Activated naive CD8-positive, alpha-beta T cell treated with anti-CD3 and anti-CD28 coated beads for 36 hours (primary cell): ENCODE data around the gene CRPPA. TPM values are rescaled to one million over a fixed set of nuclear protein-coding genes. Genes with fewer than 3 reads are reported as not detected.
"Not testable (repeated sequence)": the region's sequence is repeated elsewhere in the genome, so short reads cannot be mapped to it uniquely, and the experiment has no call there.

ENCODE experiments used
- DNase-seq: peaks from one replicate; pipeline ENCODE4 v3.0.0; 2021
- H3K27ac Mint-ChIP-seq: one replicate; pipeline ENCODE4 v1.8.0; 2022; ENCODE audit warnings: mild to moderate bottlenecking, moderate library complexity, mixed read lengths
- H3K27me3 Mint-ChIP-seq: one replicate; pipeline ENCODE4 v1.8.0; 2022; ENCODE audit warnings: mild to moderate bottlenecking, mixed read lengths
- H3K36me3 Mint-ChIP-seq: one replicate; pipeline ENCODE4 v1.8.0; 2021; ENCODE audit warnings: mild to moderate bottlenecking, mixed read lengths
- H3K4me1 Mint-ChIP-seq: one replicate; pipeline ENCODE4 v1.8.0; 2021; ENCODE audit warnings: mixed read lengths
- H3K4me3 Mint-ChIP-seq: one replicate; pipeline ENCODE4 v1.8.0; 2022; ENCODE audit warnings: mild to moderate bottlenecking, moderate library complexity, mixed read lengths
- H3K9me3 Mint-ChIP-seq: one replicate; pipeline ENCODE4 v1.8.0; 2022; ENCODE audit warnings: mixed read lengths
- total RNA-seq, 2 experiments: library from RNA; stranded (reverse); gene quantifications; one replicate each; pipeline ENCODE4 v1.2.3, GENCODE V29; 2021

Gene CRPPA
- total RNA-seq, 2 experiments from 2014 or later: 1.7 to 1.9 TPM

DNA sequence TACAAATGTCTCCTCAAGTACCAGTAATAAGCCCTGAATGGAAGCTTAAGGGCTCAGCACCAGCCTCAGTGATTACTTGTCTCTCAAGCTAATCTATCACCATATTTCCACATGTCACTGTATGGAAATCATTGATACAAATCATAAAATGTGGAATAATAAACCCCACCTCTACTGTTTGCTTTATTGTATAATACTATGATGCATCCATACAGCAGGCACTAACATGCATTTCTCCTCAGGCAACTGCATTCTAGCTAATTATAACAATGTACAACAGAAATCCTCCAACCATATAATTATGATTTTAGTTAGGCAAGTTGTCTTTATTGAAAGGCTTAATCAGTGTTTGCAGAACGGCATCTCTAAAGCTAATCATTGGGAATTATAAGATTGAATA is 26.2 kb downstream of the CRPPA start:
- H3K4me1 Mint-ChIP-seq: no peaks in the 10 kb centered on the region
- peaks cover 14% of the 10 kb centered on the region for H3K9me3 Mint-ChIP-seq
- no peak overlapping the region for H3K4me3 Mint-ChIP-seq
- no peak for DNase-seq
- H3K27me3 Mint-ChIP-seq: no peaks in the 10 kb centered on the region
- no peak overlapping the region for H3K27ac Mint-ChIP-seq
- peaks cover 20% of the 10 kb centered on the region for H3K36me3 Mint-ChIP-seq

DNA sequence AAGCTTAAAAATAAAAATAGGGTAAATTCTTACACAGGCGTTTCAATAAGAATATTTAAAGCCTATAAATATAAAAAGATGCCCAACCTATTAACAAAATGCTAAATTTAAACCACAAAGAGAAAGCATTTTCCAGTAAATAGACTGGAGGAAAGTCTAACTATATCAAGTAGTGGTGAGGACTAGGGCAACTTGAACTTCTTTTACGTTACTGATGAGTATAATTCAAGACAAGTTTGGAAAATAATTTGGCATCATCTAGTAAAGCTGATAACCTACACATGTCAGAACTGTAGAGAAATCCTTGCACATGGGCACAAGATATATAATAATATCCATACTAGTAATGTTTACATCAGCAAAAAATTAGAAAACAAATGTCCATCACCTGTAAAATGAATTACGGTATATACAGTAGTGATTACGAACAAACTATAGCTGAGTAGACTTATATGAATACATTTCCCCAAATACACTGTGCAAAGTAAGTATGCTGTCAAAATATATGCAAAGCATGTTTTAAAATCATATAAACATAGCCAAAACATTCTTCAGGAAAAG is 27.4 kb downstream of the CRPPA start:
- peaks cover 11% of the 10 kb centered on the region for H3K9me3 Mint-ChIP-seq
- peaks cover 13% of the 10 kb centered on the region for H3K36me3 Mint-ChIP-seq
- H3K27me3 Mint-ChIP-seq: no peaks in the 10 kb centered on the region
- H3K4me3 Mint-ChIP-seq: no peak overlapping the region
- no peak for DNase-seq
- no peaks in the 10 kb centered on the region for H3K4me1 Mint-ChIP-seq
- H3K27ac Mint-ChIP-seq: no peak overlapping the region

DNA sequence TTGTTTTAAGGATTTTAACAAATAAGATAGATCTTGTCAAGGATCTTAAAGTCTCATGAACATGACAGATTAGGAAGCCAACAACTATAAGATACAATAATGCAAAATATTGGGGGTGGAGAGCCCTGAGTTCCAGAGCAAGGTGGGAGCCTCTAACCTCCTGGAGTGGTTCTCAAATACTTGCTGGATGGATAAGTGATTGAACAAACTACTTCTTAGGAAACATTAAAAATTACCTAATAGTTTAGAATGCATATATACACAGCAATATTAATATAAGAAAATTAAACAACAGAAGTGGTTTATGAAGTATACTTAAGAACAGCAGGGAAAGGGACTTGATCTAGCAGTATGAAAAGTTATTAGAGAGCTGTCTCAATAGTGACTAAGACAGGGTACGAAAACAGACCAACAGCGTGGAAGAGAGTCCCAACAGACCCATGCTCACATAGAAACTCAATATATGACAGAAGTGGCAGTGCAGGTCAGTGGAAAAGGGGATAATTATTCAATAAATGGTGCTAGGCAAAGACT is 28.3 kb downstream of the CRPPA start:
- Mint-ChIP-seq H3K9me3 (peaks cover 13% of the 10 kb centered on the region), H3K36me3 (peaks cover 11% of the 10 kb centered on the region), H3K27me3 (no peaks in the 10 kb centered on the region), H3K4me1 (no peaks in the 10 kb centered on the region), H3K27ac (no peak overlapping the region), H3K4me3 (no peak overlapping the region)
- DNase-seq: no peak

DNA sequence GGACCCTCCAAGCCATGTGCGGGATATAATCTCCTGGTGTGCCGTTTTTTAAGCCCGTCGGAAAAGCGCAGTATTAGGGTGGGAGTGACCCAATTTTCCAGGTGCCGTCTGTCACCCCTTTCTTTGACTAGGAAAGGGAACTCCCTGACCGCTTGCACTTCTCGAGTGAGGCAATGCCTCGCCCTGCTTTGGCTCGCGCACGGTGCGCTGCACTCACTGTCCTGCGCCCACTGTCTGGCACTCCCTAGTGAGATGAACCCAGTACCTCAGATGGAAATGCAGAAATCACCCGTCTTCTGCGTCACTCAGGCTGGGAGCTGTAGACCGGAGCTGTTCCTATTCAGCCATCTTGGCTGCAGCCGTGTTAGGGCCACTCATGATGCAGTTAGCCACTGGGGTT is 37.6 kb downstream of the CRPPA start:
- peaks cover 11% of the 10 kb centered on the region for H3K36me3 Mint-ChIP-seq
- H3K27ac Mint-ChIP-seq, H3K27me3 Mint-ChIP-seq, H3K4me3 Mint-ChIP-seq, DNase-seq, H3K4me1 Mint-ChIP-seq: not testable (repeated sequence)
- H3K9me3 Mint-ChIP-seq: peaks cover 12% of the 10 kb centered on the region

DNA sequence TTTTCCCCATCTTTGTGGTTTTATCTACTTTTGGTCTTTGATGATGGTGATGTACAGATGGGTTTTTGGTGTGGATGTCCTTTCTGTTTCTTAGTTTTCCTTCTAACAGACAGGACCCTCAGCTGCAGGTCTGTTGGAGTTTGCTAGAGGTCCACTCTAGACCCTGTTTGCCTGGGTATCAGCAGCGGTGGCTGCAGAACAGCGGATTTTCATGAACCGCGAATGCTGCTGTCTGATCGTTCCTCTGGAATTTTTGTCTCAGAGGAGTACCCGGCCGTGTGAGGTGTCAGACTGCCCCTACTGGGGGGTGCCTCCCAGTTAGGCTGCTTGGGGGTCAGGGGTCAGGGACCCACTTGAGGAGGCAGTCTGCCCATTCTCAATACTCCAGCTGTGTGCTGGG is 38.2 kb downstream of the CRPPA start:
- not testable (repeated sequence) for H3K27ac Mint-ChIP-seq
- H3K36me3 Mint-ChIP-seq: peaks cover 11% of the 10 kb centered on the region

More for the DNA sequence above, 38.2 kb downstream of the CRPPA start:
- H3K9me3 Mint-ChIP-seq, H3K4me3 Mint-ChIP-seq, DNase-seq, H3K27me3 Mint-ChIP-seq, H3K4me1 Mint-ChIP-seq: not testable (repeated sequence)

Other genes starting within 250 kb of the CRPPA start
- not detected for gene SOSTDC1, start 44.2 kb upstream of the CRPPA start, total RNA-seq
- not detected for gene LRRC72, start 105.3 kb upstream of the CRPPA start, total RNA-seq
- 10 to 100 TPM; 12.1 to 12.5 TPM for gene ANKMY2, start 224.2 kb upstream of the CRPPA start, total RNA-seq
- 100 to 1,000 TPM; 158 to 162 TPM for gene BZW2, start 224.6 kb upstream of the CRPPA start, total RNA-seq